GM12878 (cell line): ENCODE results near the gene SEMA7A. TPM values are rescaled to one million over a fixed set of nuclear protein-coding genes. Genes with fewer than 3 reads are reported as not detected.
A peak's percentile ranks its signal among the peaks of the same experiment; 100 is the strongest.

Experiments
- ATAC-seq: fragments of 200-7000 bp; cut with Tn5 transposase; 3 replicates; pipeline ENCODE4 v1.9.1; 2020; ENCODE audit warnings: mild to moderate bottlenecking, moderate library complexity
- BruUV-seq: library from RNA; stranded (reverse); fragments of 400-500 nt; replicated peaks from 2 replicates; lab custom pipeline; 2021; lab: Mats Ljungman, UMichigan
- CTCF ChIA-PET: fragments of 300-600 bp; sonication (Branson Sonifier 250); formaldehyde crosslinking; extraction: SDS; loops from one replicate; lab custom pipeline; 2021; ENCODE audit warnings: inconsistent platforms; lab: Yijun Ruan, JAX
- POLR2A ChIA-PET: fragments of 350-600 bp; formaldehyde crosslinking; extraction: SDS; loops from one replicate; lab custom pipeline; 2021; ENCODE audit warnings: inconsistent platforms; lab: Charles Lee
- RAD21 ChIA-PET: fragments of 300-600 bp; sonication (Branson Sonifier 250); formaldehyde crosslinking; loops from one replicate; lab custom pipeline; 2023; ENCODE audit warnings: antibody characterized with exemption; ENCODE audit not compliant: unreplicated experiment; lab: Charles Lee
- SMC1A ChIA-PET: fragments of 300-600 bp; sonication (Branson Sonifier 250); formaldehyde crosslinking; loops from one replicate; lab custom pipeline; 2023; ENCODE audit not compliant: unreplicated experiment, uncharacterized antibody; lab: Charles Lee
- DNase-seq: peaks from one replicate; pipeline ENCODE4 v3.0.0-alpha.2; 2011; ENCODE audit warnings: low read depth, low spot score
- FAIRE-seq: peaks from 3 replicates; lab custom pipeline; 2011; peaks lifted over from hg19 to GRCh38; lab: Jason Lieb, UNC
- H2AFZ ChIP-seq: 2 replicates; pipeline ENCODE4 v1.6.0; 2011; ENCODE audit warnings: low read depth, low read length, control low read depth; ENCODE audit not compliant: control insufficient read depth
- H3K27ac ChIP-seq: 2 replicates; pipeline ENCODE4 v1.5.1; 2011; ENCODE audit warnings: control low read depth; ENCODE audit not compliant: control insufficient read depth, insufficient read depth
- H3K27me3 ChIP-seq, 2 experiments: replicated peaks in 1 of 2; 2 replicates each; pipeline versions ENCODE4 v1.6.0 to v1.6.1; 2011; ENCODE audit warnings: low read length in 1 of 2; ENCODE audit not compliant: control insufficient read depth in 2 of 2, insufficient read depth in 2 of 2
- H3K36me3 ChIP-seq, 2 experiments: 2 replicates each; pipeline ENCODE4 v1.5.1; 2011; ENCODE audit warnings: low read length in 1 of 2; ENCODE audit not compliant: control insufficient read depth in 2 of 2, insufficient read depth in 2 of 2
- H3K4me1 ChIP-seq: 2 replicates; pipeline ENCODE4 v1.6.1; 2011; ENCODE audit warnings: mild to moderate bottlenecking, low read length, moderate library complexity, mixed read lengths; ENCODE audit not compliant: control insufficient read depth, insufficient read depth
- H3K4me2 ChIP-seq: 2 replicates; pipeline ENCODE4 v1.6.0; 2011; ENCODE audit warnings: control low read depth; ENCODE audit not compliant: control insufficient read depth, insufficient read depth
- H3K4me3 ChIP-seq: fragments of 200-600 bp; sonication (generic); 2 replicates; pipeline ENCODE4 v1.5.1; 2016
- H3K79me2 ChIP-seq: 2 replicates; pipeline ENCODE4 v1.6.0; 2011; ENCODE audit warnings: low read length; ENCODE audit not compliant: control insufficient read depth, insufficient read depth
- H3K9ac ChIP-seq: 2 replicates; pipeline ENCODE4 v1.8.0; 2011; ENCODE audit warnings: low read length, control low read depth, mixed read lengths; ENCODE audit not compliant: control insufficient read depth, insufficient read depth
- H3K9me3 ChIP-seq: replicated peaks from 3 replicates; pipeline ENCODE4 v1.5.1; 2011; ENCODE audit warnings: mild to moderate bottlenecking, low read length; ENCODE audit not compliant: control insufficient read depth, insufficient read depth
- H4K20me1 ChIP-seq: 2 replicates; pipeline ENCODE4 v1.6.0; 2011; ENCODE audit not compliant: control insufficient read depth, insufficient read depth
- ATF7 ChIP-seq: fragments of 450-650 bp; IDR thresholded peaks from 2 replicates; pipeline ENCODE4 v1.6.1; 2016; ENCODE audit warnings: low read depth, mild to moderate bottlenecking
- BRCA1 ChIP-seq: IDR thresholded peaks from 2 replicates; pipeline ENCODE4 v1.6.1; 2011; ENCODE audit warnings: low read depth, low read length, improper control_type of control experiment
- CHD2 ChIP-seq: IDR thresholded peaks from 2 replicates; pipeline ENCODE4 v1.6.1; 2011; ENCODE audit warnings: low read depth, low read length, improper control_type of control experiment, borderline replicate concordance
- EZH2 ChIP-seq: IDR thresholded peaks from 2 replicates; pipeline ENCODE4 v1.6.1; 2012; ENCODE audit warnings: low read depth, mild to moderate bottlenecking, control low read depth, inconsistent platforms, low read length, borderline replicate concordance; ENCODE audit not compliant: control insufficient read depth
- GATAD2B ChIP-seq: fragments of 450-650 bp; conservative IDR thresholded peaks from 2 replicates; pipeline ENCODE4 v1.6.1; 2017; ENCODE audit warnings: low read depth, mild to moderate bottlenecking, moderate library complexity
- IKZF2 ChIP-seq, 2 experiments: fragments of 450-650 bp; IDR thresholded peaks; 2 replicates each; pipeline ENCODE4 v1.6.1; 2017; ENCODE audit warnings: mild to moderate bottlenecking in 2 of 2, moderate library complexity in 2 of 2
- MXI1 ChIP-seq: fragments of 150-350 bp; IDR thresholded peaks from 2 replicates; pipeline ENCODE4 v1.6.1; 2011; ENCODE audit warnings: low read depth, mild to moderate bottlenecking, inconsistent platforms, low read length, improper control_type of control experiment
- MYC ChIP-seq: IDR thresholded peaks from 2 replicates; pipeline ENCODE4 v1.6.1; 2011; ENCODE audit warnings: mild to moderate bottlenecking, low read length, moderate library complexity, inconsistent platforms; ENCODE audit not compliant: insufficient read depth, insufficient replicate concordance, insufficient read length, severe bottlenecking
- NR2C2 ChIP-seq: IDR thresholded peaks from 2 replicates; pipeline ENCODE4 v1.6.1; 2011; ENCODE audit warnings: borderline replicate concordance, low read depth; ENCODE audit not compliant: control insufficient read depth, insufficient read length
- PAX8 ChIP-seq: fragments of 450-650 bp; IDR thresholded peaks from 2 replicates; pipeline ENCODE4 v1.6.1; 2017; ENCODE audit warnings: mild to moderate bottlenecking, moderate library complexity
- RAD21 ChIP-seq: IDR thresholded peaks from 2 replicates; pipeline ENCODE4 v1.6.1; 2011; ENCODE audit warnings: mild to moderate bottlenecking, low read depth, low read length, moderate library complexity; ENCODE audit not compliant: insufficient read depth
- RCOR1 ChIP-seq: conservative IDR thresholded peaks from 2 replicates; pipeline ENCODE4 v1.6.1; 2012; ENCODE audit warnings: low read depth, low read length, improper control_type of control experiment
- TCF3 ChIP-seq: IDR thresholded peaks from 2 replicates; pipeline ENCODE4 v1.6.1; 2012; ENCODE audit warnings: low read depth, mild to moderate bottlenecking, low read length, borderline replicate concordance; ENCODE audit not compliant: insufficient read depth
- ZNF207 ChIP-seq: fragments of 450-650 bp; IDR thresholded peaks from 2 replicates; pipeline ENCODE4 v1.6.1; 2014; ENCODE audit warnings: antibody characterized with exemption, mild to moderate bottlenecking, borderline replicate concordance
- WGBS: methylation state at CpG from one replicate; pipeline ENCODE4 v1.1.6; 2016; ENCODE audit warnings: low lambda C conversion rate; ENCODE audit not compliant: insufficient replicate concordance, insufficient coverage; ENCODE audit errors: missing lambda C conversion rate; 5-methylcytosine and 5-hydroxymethylcytosine counted together
- in situ Hi-C: fragments of 300-500 bp; cut with MboI; formaldehyde crosslinking; loops from 9 replicates; pipeline ENCODE4 v1.14.3; 2018; ENCODE audit warnings: mixed read lengths
- intact Hi-C: fragments of 100-400 bp; cut with micrococcal nuclease; formaldehyde crosslinking; loops from one replicate; pipeline ENCODE4 v1.14.2; 2022; ENCODE audit not compliant: unreplicated experiment
- polyA plus RNA-seq, 11 experiments: library from polyadenylated mRNA; depleted of rRNA in 4 of 11; unstranded in 6 of 11; stranded (reverse) in 5 of 11; fragments of >200 nt; fragmentation: Nextera tagmentation in 4 of 11; fragmentation: Illumina TruSeq in 1 of 11; extraction: Ambion mirVana in 4 of 11; extraction: Trizol in 1 of 11; gene quantifications; 1 replicate in 1 of 11; 2 replicates in 10 of 11; pipeline versions ENCODE4 v1.2.1 to v1.2.3, GENCODE V29; 2011 to 2016; ENCODE audit warnings: inconsistent platforms in 2 of 11, missing spikeins in 2 of 11, low read depth in 1 of 11
- total RNA-seq, 4 experiments: library from RNA; depleted of rRNA in 3 of 4; stranded (reverse); fragments of >200 nt in 3 of 4; fragmentation: Illumina TruSeq in 1 of 4; extraction: Trizol in 1 of 4; gene quantifications; 2 replicates each; pipeline versions ENCODE4 v1.2.1 to v1.2.3, GENCODE V29; 2013 to 2021
- TF ChIP-seq, protein P1 (sequence below): fragments of 450-650 bp; IDR thresholded peaks from 2 replicates; pipeline ENCODE4 v1.6.1; 2016; ENCODE audit warnings: mild to moderate bottlenecking
- TF ChIP-seq, protein P2 (sequence below): fragments of 450-650 bp; IDR thresholded peaks from 2 replicates; pipeline ENCODE4 v1.6.1; 2018; ENCODE audit warnings: mild to moderate bottlenecking, low read depth, moderate library complexity; ENCODE audit not compliant: partially characterized antibody
- TF ChIP-seq, protein P3 (sequence below): IDR thresholded peaks from 2 replicates; pipeline ENCODE4 v1.6.1; 2012; ENCODE audit warnings: low read depth, low read length, improper control_type of control experiment

SEMA7A gene
- total and polyA plus RNA-seq, 10 of the 15 experiments (the other 5 are each of a cell fraction or from before 2014, with no cell fraction given): 0.08 to 112 (median 53.5) TPM

DNA sequence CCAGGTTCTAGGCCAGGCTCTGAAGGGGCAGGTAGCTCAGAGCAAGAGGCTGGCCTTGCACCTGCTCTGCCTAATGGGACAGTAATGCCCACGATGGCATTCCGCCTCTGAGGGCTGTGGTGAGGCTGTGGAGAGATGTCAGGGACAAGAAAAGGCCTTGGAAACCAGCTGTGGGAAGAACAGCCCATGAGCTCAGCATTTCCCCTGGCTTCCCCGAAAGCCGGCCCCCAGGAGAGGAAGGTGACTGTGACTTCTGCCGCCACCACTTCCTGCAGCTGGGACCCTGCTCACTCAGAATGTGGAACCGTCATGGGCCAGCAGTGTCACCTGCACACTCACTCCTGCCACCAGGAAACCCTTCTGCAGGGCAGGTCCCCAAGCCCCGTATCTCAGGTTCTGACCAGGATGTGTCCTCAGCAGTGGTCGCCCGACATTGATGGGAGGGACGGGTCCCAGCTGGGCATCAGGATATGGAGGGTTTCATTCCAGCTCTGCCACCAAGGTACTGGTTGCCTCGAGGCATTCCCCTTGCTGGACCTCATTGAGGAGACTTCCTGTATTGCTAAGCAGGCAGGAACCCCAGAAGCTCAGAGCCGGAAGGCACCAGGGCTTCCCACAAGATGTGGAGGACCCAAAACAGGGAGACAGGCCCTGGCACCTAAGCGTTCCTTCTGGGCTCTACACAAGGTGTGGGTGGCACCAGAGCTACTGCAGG lies 30.7 kb downstream of the SEMA7A start:
- under 1% methylated on average over 12 of the region's 13 CpGs for WGBS
- Histone ChIP-seq H3K79me2 (peaks cover 39% of the 10 kb centered on the region), H3K9ac (peak overlapping the region; percentile 85), H3K27me3 (no peaks in the 10 kb centered on the region), H3K4me2 (peak overlapping the region; percentile 100), H3K27ac (peak overlapping the region; percentile 100), H2AFZ (no peak overlapping the region), H3K36me3 (no peaks in the 10 kb centered on the region; a peak in 1 of 4 replicates), H3K4me1 (peaks cover 76% of the 10 kb centered on the region), H3K4me3 (peak overlapping the region; percentile 64; the same call in 1 of the 2 replicates), H4K20me1 (no peaks in the 10 kb centered on the region), H3K9me3 (no peaks in the 10 kb centered on the region)
- peak; percentile 52 for ATAC-seq
- in situ Hi-C loops: no loop called here
- RAD21 ChIA-PET: interaction anchor here (0.8 to 20.3 kb wide), 13 partner anchors 9 to 387 kb away, joined by 3 to 496 read pairs (median 7); partner anchors contain the start of genes ARID3B and SEMA7A
- POLR2A ChIA-PET: interaction anchor here (0.8 to 15.4 kb wide), 11 partner anchors 9 to 387 kb away, joined by 3 to 325 read pairs (median 6); partner anchors contain the start of genes SEMA7A and UBL7
- no TSS peak for BruUV-seq
- intact Hi-C loops: no loop called here
- peak; percentile 82 for DNase-seq
- FAIRE-seq: peak; percentile 64
- CTCF ChIA-PET: interaction anchor here (0.6 to 15.7 kb wide), 18 partner anchors 10 to 385 kb away, joined by 3 to 226 read pairs (median 4); partner anchors contain the start of genes SEMA7A and UBL7
- SMC1A ChIA-PET: interaction anchor here (0.8 to 12.5 kb wide), 14 partner anchors 8 to 385 kb away, joined by 3 to 336 read pairs (median 8); partner anchors contain the start of gene SEMA7A
- TF ChIP-seq, protein P1, sequence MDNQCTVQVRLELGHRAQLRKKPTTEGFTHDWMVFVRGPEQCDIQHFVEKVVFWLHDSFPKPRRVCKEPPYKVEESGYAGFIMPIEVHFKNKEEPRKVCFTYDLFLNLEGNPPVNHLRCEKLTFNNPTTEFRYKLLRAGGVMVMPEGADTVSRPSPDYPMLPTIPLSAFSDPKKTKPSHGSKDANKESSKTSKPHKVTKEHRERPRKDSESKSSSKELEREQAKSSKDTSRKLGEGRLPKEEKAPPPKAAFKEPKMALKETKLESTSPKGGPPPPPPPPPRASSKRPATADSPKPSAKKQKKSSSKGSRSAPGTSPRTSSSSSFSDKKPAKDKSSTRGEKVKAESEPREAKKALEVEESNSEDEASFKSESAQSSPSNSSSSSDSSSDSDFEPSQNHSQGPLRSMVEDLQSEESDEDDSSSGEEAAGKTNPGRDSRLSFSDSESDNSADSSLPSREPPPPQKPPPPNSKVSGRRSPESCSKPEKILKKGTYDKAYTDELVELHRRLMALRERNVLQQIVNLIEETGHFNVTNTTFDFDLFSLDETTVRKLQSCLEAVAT: 0 out of 2 replicates have a peak, but pooled peaks have one; percentile 14
- TF ChIP-seq PAX8 (no peak), ZNF207 (no peak), IKZF2 (IDR thresholded peaks at IDR 0.05) (peak; percentile 90 to 92), GATAD2B (peak; percentile 94), BRCA1 (no peak), MYC (peak; percentile 25), RAD21 (no peak), ATF7 (peak; percentile 80), NR2C2 (no peak), MXI1 (0 out of 2 replicates have a peak, but pooled peaks have one; percentile 16), RCOR1 (no peak), CHD2 (0 out of 2 replicates have a peak, but pooled peaks have one; percentile 11), TCF3 (peak; percentile 99), EZH2 (no peak)
- TF ChIP-seq, protein P2, sequence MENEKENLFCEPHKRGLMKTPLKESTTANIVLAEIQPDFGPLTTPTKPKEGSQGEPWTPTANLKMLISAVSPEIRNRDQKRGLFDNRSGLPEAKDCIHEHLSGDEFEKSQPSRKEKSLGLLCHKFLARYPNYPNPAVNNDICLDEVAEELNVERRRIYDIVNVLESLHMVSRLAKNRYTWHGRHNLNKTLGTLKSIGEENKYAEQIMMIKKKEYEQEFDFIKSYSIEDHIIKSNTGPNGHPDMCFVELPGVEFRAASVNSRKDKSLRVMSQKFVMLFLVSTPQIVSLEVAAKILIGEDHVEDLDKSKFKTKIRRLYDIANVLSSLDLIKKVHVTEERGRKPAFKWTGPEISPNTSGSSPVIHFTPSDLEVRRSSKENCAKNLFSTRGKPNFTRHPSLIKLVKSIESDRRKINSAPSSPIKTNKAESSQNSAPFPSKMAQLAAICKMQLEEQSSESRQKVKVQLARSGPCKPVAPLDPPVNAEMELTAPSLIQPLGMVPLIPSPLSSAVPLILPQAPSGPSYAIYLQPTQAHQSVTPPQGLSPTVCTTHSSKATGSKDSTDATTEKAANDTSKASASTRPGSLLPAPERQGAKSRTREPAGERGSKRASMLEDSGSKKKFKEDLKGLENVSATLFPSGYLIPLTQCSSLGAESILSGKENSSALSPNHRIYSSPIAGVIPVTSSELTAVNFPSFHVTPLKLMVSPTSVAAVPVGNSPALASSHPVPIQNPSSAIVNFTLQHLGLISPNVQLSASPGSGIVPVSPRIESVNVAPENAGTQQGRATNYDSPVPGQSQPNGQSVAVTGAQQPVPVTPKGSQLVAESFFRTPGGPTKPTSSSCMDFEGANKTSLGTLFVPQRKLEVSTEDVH: no peak
- TF ChIP-seq, protein P3, sequence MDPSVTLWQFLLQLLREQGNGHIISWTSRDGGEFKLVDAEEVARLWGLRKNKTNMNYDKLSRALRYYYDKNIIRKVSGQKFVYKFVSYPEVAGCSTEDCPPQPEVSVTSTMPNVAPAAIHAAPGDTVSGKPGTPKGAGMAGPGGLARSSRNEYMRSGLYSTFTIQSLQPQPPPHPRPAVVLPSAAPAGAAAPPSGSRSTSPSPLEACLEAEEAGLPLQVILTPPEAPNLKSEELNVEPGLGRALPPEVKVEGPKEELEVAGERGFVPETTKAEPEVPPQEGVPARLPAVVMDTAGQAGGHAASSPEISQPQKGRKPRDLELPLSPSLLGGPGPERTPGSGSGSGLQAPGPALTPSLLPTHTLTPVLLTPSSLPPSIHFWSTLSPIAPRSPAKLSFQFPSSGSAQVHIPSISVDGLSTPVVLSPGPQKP: 0 out of 2 replicates have a peak, but pooled peaks have one; percentile 25
